Stimulated activated CD8-positive, alpha-beta memory T cell treated with anti-CD3 and anti-CD28 coated beads, Interleukin-7, amount 100 ng/mL, for 1 hour (primary cell): Measurements from ENCODE around the gene PCP2.

Source experiments
- DNase-seq, 2 donors: peaks; one replicate each; pipeline ENCODE4 v3.0.0-alpha.2; 2020; ENCODE audit warnings: low read depth in 2 of 2

Gene PCP2

GRCh38 chr19:7633698-7634097, at the start of gene PCP2:
Gene PCP2, minus strand, starts transcription at chr19:7633719. Its CDS starts 262 bp downstream, at chr19:7633457.
- DNase-seq = no peak

- DNase-seq = no peak
Measured at GRCh38 chr19:7682175-7682855, 48.8 kb upstream of the PCP2 start.

GRCh38 chr19:7681340-7682174, 48.0 kb upstream of the PCP2 start:
- peak; percentile 60 to 61 for DNase-seq

- DNase-seq = peak; percentile 75 to 76
Measured at GRCh38 chr19:7680606-7681339, 47.3 kb upstream of the PCP2 start, which contains the start of gene TRAPPC5. Gene TRAPPC5, plus strand, starts transcription at chr19:7680833. Its CDS starts 1,421 bp downstream, at chr19:7682254.

GRCh38 chr19:7679771-7680605, 46.5 kb upstream of the PCP2 start:
- DNase-seq = no peak

- peak in 1 of 2 donors; percentile 34 for DNase-seq
Measured at GRCh38 chr19:7678971-7679751, 45.6 kb upstream of the PCP2 start.

GRCh38 chr19:7677669-7678311, 44.3 kb upstream of the PCP2 start:
- DNase-seq = no peak

GRCh38 chr19:7676854-7677253, 43.3 kb upstream of the PCP2 start, which contains the start of gene MCEMP1:
Gene MCEMP1, plus strand, starts transcription at chr19:7677090. Its CDS starts 31 bp downstream, at chr19:7677121.
- no peak for DNase-seq

GRCh38 chr19:7676376-7676775, 42.9 kb upstream of the PCP2 start:
- no peak for DNase-seq

- no peak for DNase-seq
Measured at GRCh38 chr19:7674010-7675005, 40.8 kb upstream of the PCP2 start.

GRCh38 chr19:7672522-7672921, 39.0 kb upstream of the PCP2 start:
- no peak for DNase-seq

GRCh38 chr19:7670790-7671189, 37.3 kb upstream of the PCP2 start:
- DNase-seq = no peak

GRCh38 chr19:7670150-7670783, 36.7 kb upstream of the PCP2 start:
- DNase-seq = no peak

- no peak for DNase-seq
Measured at GRCh38 chr19:7669641-7670040, 36.1 kb upstream of the PCP2 start.

- no peak for DNase-seq
Measured at GRCh38 chr19:7668842-7669241, 35.3 kb upstream of the PCP2 start, which contains the start of gene RETN. Gene RETN, plus strand, starts transcription at chr19:7669049. Its CDS starts 278 bp downstream, at chr19:7669327.

- DNase-seq = no peak
Measured at GRCh38 chr19:7665076-7665475, 31.6 kb upstream of the PCP2 start.

- no peak for DNase-seq
Measured at GRCh38 chr19:7663706-7664105, 30.2 kb upstream of the PCP2 start.

GRCh38 chr19:7662657-7663056, 29.1 kb upstream of the PCP2 start:
- no peak for DNase-seq
